WTC11 (cell line): ENCODE results near the gene ACSF3. TPM values are rescaled to one million over a fixed set of nuclear protein-coding genes. Genes with fewer than 3 reads are reported as not detected.

Source experiments
- ATAC-seq: fragments of 200-7000 bp; cut with Tn5 transposase; 2 replicates; pipeline ENCODE4 v1.10.0; 2021; ENCODE audit warnings: mild to moderate bottlenecking, moderate library complexity
- CTCF ChIA-PET: fragments of 300-600 bp; sonication (Branson Sonifier 250); formaldehyde crosslinking; loops from one replicate; lab custom pipeline; 2021; ENCODE audit warnings: antibody characterized with exemption; lab: Charles Lee
- POLR2A ChIA-PET: fragments of 350-600 bp; sonication (Branson Sonifier 250); formaldehyde crosslinking; loops from one replicate; lab custom pipeline; 2021; ENCODE audit warnings: antibody characterized with exemption; lab: Charles Lee
- DNase-seq: peaks from one replicate; pipeline ENCODE4 v3.0.0; 2021; ENCODE audit warnings: low spot score
- H3K27ac Mint-ChIP-seq: 2 replicates; pipeline ENCODE4 v1.8.0; 2021; ENCODE audit warnings: mixed read lengths
- H3K27me3 Mint-ChIP-seq: 2 replicates; pipeline ENCODE4 v1.8.0; 2021; ENCODE audit warnings: low read depth, mild to moderate bottlenecking, moderate library complexity, mixed read lengths
- H3K36me3 Mint-ChIP-seq: 2 replicates; pipeline ENCODE4 v1.8.0; 2021; ENCODE audit warnings: mixed read lengths
- H3K4me1 Mint-ChIP-seq: 2 replicates; pipeline ENCODE4 v1.8.0; 2022; ENCODE audit warnings: mixed read lengths
- H3K4me3 Mint-ChIP-seq: 2 replicates; pipeline ENCODE4 v1.8.0; 2021; ENCODE audit warnings: mild to moderate bottlenecking, moderate library complexity, mixed read lengths
- H3K9me3 Mint-ChIP-seq: 2 replicates; pipeline ENCODE4 v1.8.0; 2021; ENCODE audit warnings: mixed read lengths
- CREB1 ChIP-seq: sonication (generic); formaldehyde crosslinking; IDR thresholded peaks from 2 replicates; pipeline ENCODE4 v1.8.0; 2023; ENCODE audit warnings: mild to moderate bottlenecking, missing genetic modification reagents
- E2F1 ChIP-seq: sonication (generic); formaldehyde crosslinking; IDR thresholded peaks from 2 replicates; pipeline ENCODE4 v1.8.0; 2022; ENCODE audit warnings: mild to moderate bottlenecking, missing genetic modification reagents
- E2F5 ChIP-seq: sonication (generic); formaldehyde crosslinking; IDR thresholded peaks from 2 replicates; pipeline ENCODE4 v1.8.1; 2022; ENCODE audit warnings: mild to moderate bottlenecking, moderate library complexity, missing genetic modification reagents
- ESRRA ChIP-seq: sonication (generic); formaldehyde crosslinking; IDR thresholded peaks from 2 replicates; pipeline ENCODE4 v1.8.1; 2022; ENCODE audit warnings: mild to moderate bottlenecking, missing genetic modification reagents, borderline replicate concordance
- FOXP4 ChIP-seq: sonication (generic); formaldehyde crosslinking; IDR thresholded peaks from 2 replicates; pipeline ENCODE4 v1.8.0; 2022; ENCODE audit warnings: mild to moderate bottlenecking, missing genetic modification reagents
- GRHL2 ChIP-seq: fragments of 250-450 bp; sonication (Bioruptor Pico); IDR thresholded peaks from 2 replicates; pipeline ENCODE4 v1.8.0; 2022; ENCODE audit warnings: mild to moderate bottlenecking, moderate library complexity; ENCODE audit not compliant: insufficient replicate concordance, severe bottlenecking
- IRF2 ChIP-seq: sonication (generic); formaldehyde crosslinking; IDR thresholded peaks from 2 replicates; pipeline ENCODE4 v1.8.0; 2022; ENCODE audit warnings: low read depth, missing genetic modification reagents, borderline replicate concordance
- JAZF1 ChIP-seq: fragments of 250-450 bp; sonication (Bioruptor Pico); IDR thresholded peaks from 2 replicates; pipeline ENCODE4 v1.9.0; 2021; ENCODE audit warnings: moderate library complexity, mild to moderate bottlenecking, inconsistent platforms
- MXD4 ChIP-seq: fragments of 250-450 bp; sonication (Bioruptor Pico); IDR thresholded peaks from 2 replicates; pipeline ENCODE4 v1.8.0; 2021; ENCODE audit warnings: mild to moderate bottlenecking, moderate library complexity, borderline replicate concordance
- RORB ChIP-seq: fragments of 250-450 bp; sonication (Bioruptor Pico); IDR thresholded peaks from 2 replicates; pipeline ENCODE4 v1.9.0; 2021; ENCODE audit warnings: mild to moderate bottlenecking
- SOX15 ChIP-seq: fragments of 250-450 bp; sonication (Bioruptor Pico); IDR thresholded peaks from 2 replicates; pipeline ENCODE4 v1.9.0; 2021; ENCODE audit warnings: mild to moderate bottlenecking
- ZNF219 ChIP-seq: sonication (generic); formaldehyde crosslinking; IDR thresholded peaks from 2 replicates; pipeline ENCODE4 v1.8.0; 2023; ENCODE audit warnings: missing genetic modification reagents, mild to moderate bottlenecking, borderline replicate concordance
- ZNF396 ChIP-seq: fragments of 250-450 bp; sonication (Bioruptor Pico); IDR thresholded peaks from 2 replicates; pipeline ENCODE4 v1.8.0; 2021; ENCODE audit warnings: mild to moderate bottlenecking, moderate library complexity, borderline replicate concordance
- total RNA-seq: library from RNA; stranded (reverse); gene quantifications from 3 replicates; pipeline ENCODE4 v1.2.3, GENCODE V29; 2021
- TF ChIP-seq, protein P1 (sequence below): sonication (generic); formaldehyde crosslinking; IDR thresholded peaks from 2 replicates; pipeline ENCODE4 v1.8.0; 2022; ENCODE audit warnings: mild to moderate bottlenecking, missing genetic modification reagents
- TF ChIP-seq, protein P2 (sequence below): sonication (generic); formaldehyde crosslinking; IDR thresholded peaks from 2 replicates; pipeline ENCODE4 v1.8.1; 2022; ENCODE audit warnings: missing genetic modification reagents, borderline replicate concordance
- TF ChIP-seq, protein P3 (sequence below): sonication (generic); formaldehyde crosslinking; IDR thresholded peaks from 2 replicates; pipeline ENCODE4 v1.8.1; 2023; ENCODE audit warnings: mild to moderate bottlenecking, missing genetic modification reagents, moderate library complexity
- TF ChIP-seq, protein P4 (sequence below): fragments of 250-450 bp; sonication (Bioruptor Pico); conservative IDR thresholded peaks from 2 replicates; pipeline ENCODE4 v1.9.0; 2021; ENCODE audit warnings: mild to moderate bottlenecking

ACSF3 gene
- total RNA-seq, 1 experiment from 2014 or later: 22.9 TPM

- TF ChIP-seq, protein P1, sequence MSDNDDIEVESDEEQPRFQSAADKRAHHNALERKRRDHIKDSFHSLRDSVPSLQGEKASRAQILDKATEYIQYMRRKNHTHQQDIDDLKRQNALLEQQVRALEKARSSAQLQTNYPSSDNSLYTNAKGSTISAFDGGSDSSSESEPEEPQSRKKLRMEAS (CRISPR knock-in tag): no peak
- TF ChIP-seq ZNF396 (CRISPR knock-in tag) (no peak), IRF2 (CRISPR knock-in tag) (no peak), GRHL2 (no peak), JAZF1 (no peak)
- no peaks in the 10 kb centered on the region; the same call in 1 of the 2 replicates for H3K27me3 Mint-ChIP-seq
- no peaks in the 10 kb centered on the region for H3K9me3 Mint-ChIP-seq
- POLR2A ChIA-PET: no interaction called here
- H3K27ac Mint-ChIP-seq: peak overlapping the region; percentile 82; the same call in 1 of the 2 replicates
- H3K4me3 Mint-ChIP-seq: no peak overlapping the region
- H3K36me3 Mint-ChIP-seq: peaks cover 28% of the 10 kb centered on the region
- DNase-seq (peak; percentile 47), ATAC-seq (peak; percentile 57)
- H3K4me1 Mint-ChIP-seq: peaks cover 9% of the 10 kb centered on the region
- CTCF ChIA-PET: no interaction called here
Measured at GRCh38 chr16:89114159-89114981, 20.7 kb downstream of the ACSF3 start.

GRCh38 chr16:89115216-89115861 is 21.7 kb downstream of the ACSF3 start:
- POLR2A ChIA-PET: no interaction called here
- H3K27me3 Mint-ChIP-seq: no peaks in the 10 kb centered on the region
- ATAC-seq: no peak

GRCh38 chr16:89116341-89117226 is 22.9 kb downstream of the ACSF3 start:
- ChIA-PET POLR2A (no interaction called here), CTCF (no interaction called here)
- no peak overlapping the region for H3K4me3 Mint-ChIP-seq
- TF ChIP-seq E2F1 (CRISPR knock-in tag): no peak
- no peak for TF ChIP-seq ESRRA (CRISPR knock-in tag)
- TF ChIP-seq, protein P2, sequence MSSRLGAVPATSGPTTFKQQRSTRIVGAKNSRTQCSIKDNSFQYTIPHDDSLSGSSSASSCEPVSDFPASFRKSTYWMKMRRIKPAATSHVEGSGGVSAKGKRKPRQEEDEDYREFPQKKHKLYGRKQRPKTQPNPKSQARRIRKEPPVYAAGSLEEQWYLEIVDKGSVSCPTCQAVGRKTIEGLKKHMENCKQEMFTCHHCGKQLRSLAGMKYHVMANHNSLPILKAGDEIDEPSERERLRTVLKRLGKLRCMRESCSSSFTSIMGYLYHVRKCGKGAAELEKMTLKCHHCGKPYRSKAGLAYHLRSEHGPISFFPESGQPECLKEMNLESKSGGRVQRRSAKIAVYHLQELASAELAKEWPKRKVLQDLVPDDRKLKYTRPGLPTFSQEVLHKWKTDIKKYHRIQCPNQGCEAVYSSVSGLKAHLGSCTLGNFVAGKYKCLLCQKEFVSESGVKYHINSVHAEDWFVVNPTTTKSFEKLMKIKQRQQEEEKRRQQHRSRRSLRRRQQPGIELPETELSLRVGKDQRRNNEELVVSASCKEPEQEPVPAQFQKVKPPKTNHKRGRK (CRISPR knock-in tag): no peak
- no peak for TF ChIP-seq CREB1 (CRISPR knock-in tag)
- TF ChIP-seq FOXP4 (CRISPR knock-in tag): no peak
- no peak for TF ChIP-seq RORB
- no peak for TF ChIP-seq ZNF219
- TF ChIP-seq, protein P3, sequence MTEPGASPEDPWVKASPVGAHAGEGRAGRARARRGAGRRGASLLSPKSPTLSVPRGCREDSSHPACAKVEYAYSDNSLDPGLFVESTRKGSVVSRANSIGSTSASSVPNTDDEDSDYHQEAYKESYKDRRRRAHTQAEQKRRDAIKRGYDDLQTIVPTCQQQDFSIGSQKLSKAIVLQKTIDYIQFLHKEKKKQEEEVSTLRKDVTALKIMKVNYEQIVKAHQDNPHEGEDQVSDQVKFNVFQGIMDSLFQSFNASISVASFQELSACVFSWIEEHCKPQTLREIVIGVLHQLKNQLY: no peak
- TF ChIP-seq MXD4: no peak
- TF ChIP-seq E2F5 (CRISPR knock-in tag): no peak
- no peak for TF ChIP-seq SOX15 (CRISPR knock-in tag)

More at GRCh38 chr16:89115216-89115861, 21.7 kb downstream of the ACSF3 start:
- Mint-ChIP-seq H3K9me3 (no peaks in the 10 kb centered on the region), H3K27ac (peak overlapping the region; percentile 73), H3K4me1 (peaks cover 9% of the 10 kb centered on the region), H3K36me3 (peaks cover 31% of the 10 kb centered on the region), H3K4me3 (no peak overlapping the region)
- TF ChIP-seq, protein P1 (CRISPR knock-in tag): no peak
- TF ChIP-seq, protein P4, sequence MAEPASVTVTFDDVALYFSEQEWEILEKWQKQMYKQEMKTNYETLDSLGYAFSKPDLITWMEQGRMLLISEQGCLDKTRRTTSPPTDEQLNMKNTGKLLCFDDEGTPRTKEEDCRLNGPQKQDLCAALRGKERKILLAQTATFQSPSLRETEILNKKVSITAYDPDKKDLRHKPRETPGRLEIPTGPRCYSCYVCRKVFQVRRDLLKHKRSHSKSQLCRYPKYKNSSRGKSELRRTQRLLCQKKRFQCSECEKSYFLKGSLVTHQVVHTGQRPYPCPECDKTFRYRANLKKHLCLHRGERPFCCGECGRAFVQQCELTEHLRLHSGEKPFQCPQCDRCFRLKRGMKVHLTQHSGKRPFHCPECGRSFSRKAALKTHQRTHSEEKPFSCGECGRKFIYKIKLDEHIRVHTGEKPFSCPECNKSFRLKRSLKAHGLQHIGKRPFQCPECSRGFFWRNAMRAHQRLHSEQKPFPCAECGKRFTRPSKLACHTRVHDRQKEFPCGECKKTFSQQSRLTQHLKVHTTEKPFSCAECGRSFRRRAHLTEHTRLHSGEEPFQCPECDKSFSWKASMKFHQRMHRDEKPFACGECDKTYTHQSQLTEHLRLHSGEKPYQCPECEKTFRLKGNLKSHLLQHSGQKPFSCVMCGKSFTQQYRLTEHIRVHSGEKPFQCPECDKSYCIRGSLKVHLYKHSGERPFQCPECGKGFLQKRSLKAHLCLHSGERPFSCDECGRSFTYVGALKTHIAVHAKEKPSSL (CRISPR knock-in tag): no peak
- no peak for DNase-seq
- CTCF ChIA-PET: no interaction called here

More at GRCh38 chr16:89116341-89117226, 22.9 kb downstream of the ACSF3 start:
- ATAC-seq: no peak
- DNase-seq: no peak
- Mint-ChIP-seq H3K9me3 (no peaks in the 10 kb centered on the region), H3K27ac (peak overlapping the region; percentile 23; the same call in 1 of the 2 replicates), H3K36me3 (peaks cover 40% of the 10 kb centered on the region), H3K4me1 (peaks cover 9% of the 10 kb centered on the region), H3K27me3 (no peaks in the 10 kb centered on the region)
